Caco-2 (cell line): ENCODE results near the gene GGT5. TPM values are rescaled to one million over a fixed set of nuclear protein-coding genes. Genes with fewer than 3 reads are reported as not detected.
"Not testable (repeated sequence)": the region's sequence is repeated elsewhere in the genome, so short reads cannot be mapped to it uniquely, and the experiment has no call there.

Source experiments
- BruUV-seq: library from RNA; stranded (reverse); fragments of 400-500 nt; replicated peaks from 2 replicates; lab custom pipeline; 2021; lab: Mats Ljungman, UMichigan
- CTCF ChIA-PET: fragments of 300-600 bp; sonication (Branson Sonifier 250); formaldehyde crosslinking; loops from one replicate; lab custom pipeline; 2022; ENCODE audit warnings: antibody characterized with exemption; lab: Charles Lee
- POLR2A ChIA-PET: fragments of 300-600 bp; sonication (Branson Sonifier 250); formaldehyde crosslinking; loops from one replicate; lab custom pipeline; 2022; ENCODE audit warnings: antibody characterized with exemption; lab: Charles Lee
- DNase-seq, 2 experiments: peaks; one replicate each; pipeline versions ENCODE4 v3.0.0 to v3.0.0-alpha.2; 2020 to 2022
- H3K27me3 ChIP-seq: replicated peaks from 2 replicates; pipeline ENCODE4 v1.6.0; 2011; ENCODE audit warnings: low read length; ENCODE audit not compliant: control insufficient read depth, insufficient read depth
- H3K36me3 ChIP-seq: 2 replicates; pipeline ENCODE4 v1.5.1; 2011; ENCODE audit warnings: low read length; ENCODE audit not compliant: control insufficient read depth, insufficient read depth
- H3K4me1 ChIP-seq: fragments of 250-450 bp; sonication (Bioruptor Pico); 2 replicates; pipeline ENCODE4 v1.5.1; 2020; ENCODE audit warnings: mild to moderate bottlenecking
- H3K4me3 ChIP-seq: 2 replicates; pipeline ENCODE4 v1.5.1; 2011; ENCODE audit warnings: low read depth, mild to moderate bottlenecking, control low read depth, low read length
- H3K9me3 ChIP-seq: fragments of 250-450 bp; sonication (Bioruptor Pico); 2 replicates; pipeline ENCODE4 v1.5.1; 2020; ENCODE audit warnings: mild to moderate bottlenecking, moderate library complexity
- H3K27ac Mint-ChIP-seq: one replicate; pipeline ENCODE4 v1.8.0; 2022; ENCODE audit warnings: mixed read lengths; ENCODE audit not compliant: unreplicated experiment
- H3K27me3 Mint-ChIP-seq: one replicate; pipeline ENCODE4 v1.8.0; 2022; ENCODE audit warnings: mixed read lengths; ENCODE audit not compliant: insufficient read depth, unreplicated experiment
- H3K36me3 Mint-ChIP-seq: one replicate; pipeline ENCODE4 v1.8.0; 2022; ENCODE audit warnings: mild to moderate bottlenecking, mixed read lengths; ENCODE audit not compliant: insufficient read depth, unreplicated experiment
- H3K4me1 Mint-ChIP-seq: one replicate; pipeline ENCODE4 v1.8.0; 2022; ENCODE audit warnings: low read depth, mixed read lengths; ENCODE audit not compliant: unreplicated experiment
- H3K4me3 Mint-ChIP-seq: one replicate; pipeline ENCODE4 v1.8.0; 2022; ENCODE audit warnings: mild to moderate bottlenecking, moderate library complexity, mixed read lengths; ENCODE audit not compliant: unreplicated experiment
- H3K9me3 Mint-ChIP-seq: one replicate; pipeline ENCODE4 v1.8.0; 2022; ENCODE audit warnings: mixed read lengths; ENCODE audit not compliant: unreplicated experiment
- intact Hi-C: fragments of 100-400 bp; cut with micrococcal nuclease; formaldehyde crosslinking; loops from one replicate; pipeline ENCODE4 v1.10.0; 2022; ENCODE audit not compliant: unreplicated experiment
- total RNA-seq: library from RNA; stranded (reverse); gene quantifications from 2 replicates; pipeline ENCODE4 v1.2.3, GENCODE V29; 2022
- TF ChIP-seq, protein P1 (sequence below), 2 experiments: fragments of 200-600 bp in 1 of 2; IDR thresholded peaks; 1 replicate in 1 of 2; 2 replicates in 1 of 2; pipeline versions ENCODE4 v1.5.1 to v1.8.0; 2011 to 2022; ENCODE audit warnings: antibody characterized with exemption in 1 of 2, control low read depth in 1 of 2, inconsistent platforms in 1 of 2, low read depth in 1 of 2, low read length in 1 of 2, mild to moderate bottlenecking in 1 of 2, moderate library complexity in 1 of 2; ENCODE audit not compliant: insufficient read depth in 1 of 2, severe bottlenecking in 1 of 2, unreplicated experiment in 1 of 2

Gene GGT5
- total RNA-seq, 1 experiment from 2014 or later, result 0.66 TPM

DNA sequence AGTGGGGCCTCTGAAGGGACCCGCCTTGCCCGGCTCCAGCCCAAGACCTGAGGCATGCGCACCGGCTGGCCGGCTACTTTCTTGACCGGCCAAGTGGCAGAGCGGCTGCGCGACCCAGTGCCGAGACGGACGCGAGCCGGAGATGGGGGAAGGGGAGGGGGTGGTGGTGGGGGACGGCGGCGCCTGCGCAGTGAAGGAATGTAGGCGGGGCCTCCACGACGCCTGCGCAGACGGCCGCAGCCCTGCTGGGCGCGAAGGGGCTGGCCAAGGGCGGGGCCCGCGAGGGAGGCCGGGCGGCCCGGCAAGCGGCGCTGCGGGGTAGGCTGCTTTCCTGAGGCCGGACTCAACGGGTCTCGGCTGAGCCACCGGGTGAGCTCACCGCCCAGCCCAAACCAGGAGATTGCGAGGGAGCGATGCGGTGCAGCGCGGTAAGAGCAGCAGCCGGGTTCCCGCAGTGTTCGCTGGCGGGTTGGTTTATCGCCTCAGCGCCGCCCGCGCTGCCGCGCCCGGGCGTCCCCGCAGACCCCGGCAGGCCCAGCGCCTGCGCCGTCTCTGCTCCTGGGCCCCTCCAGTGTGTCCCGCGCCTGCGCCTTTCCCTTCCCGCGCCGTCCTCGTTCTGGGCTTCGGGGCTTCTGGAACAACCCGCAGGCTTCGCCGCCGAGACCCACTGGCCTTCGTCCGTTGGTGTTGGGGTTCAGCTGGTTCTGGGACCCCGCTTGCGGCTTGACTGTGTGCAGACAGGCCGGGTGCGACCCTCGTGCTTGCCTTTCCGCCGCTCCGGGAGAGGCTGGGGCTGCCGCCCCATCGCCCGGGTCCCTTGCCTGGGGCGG lies 25.9 kb upstream of the GGT5 start, which contains the start of gene SPECC1L:
Gene SPECC1L, plus strand, starts transcription at position 276 of the 830 bp plus-strand sequence. CDS start 31,401 bp downstream, outside the sequence.
- H3K4me1 ChIP-seq, result no peaks in the 10 kb centered on the region
- peak within 1 kb of the TSS; percentile 100 for H3K4me3 ChIP-seq
- peaks cover 9% of the 10 kb centered on the region for H3K36me3 Mint-ChIP-seq
- POLR2A ChIA-PET, result no interaction called here
- H3K27me3 ChIP-seq, result no peaks in the 10 kb centered on the region
- no peaks in the 10 kb centered on the region for H3K9me3 ChIP-seq
- TF ChIP-seq, protein P1, sequence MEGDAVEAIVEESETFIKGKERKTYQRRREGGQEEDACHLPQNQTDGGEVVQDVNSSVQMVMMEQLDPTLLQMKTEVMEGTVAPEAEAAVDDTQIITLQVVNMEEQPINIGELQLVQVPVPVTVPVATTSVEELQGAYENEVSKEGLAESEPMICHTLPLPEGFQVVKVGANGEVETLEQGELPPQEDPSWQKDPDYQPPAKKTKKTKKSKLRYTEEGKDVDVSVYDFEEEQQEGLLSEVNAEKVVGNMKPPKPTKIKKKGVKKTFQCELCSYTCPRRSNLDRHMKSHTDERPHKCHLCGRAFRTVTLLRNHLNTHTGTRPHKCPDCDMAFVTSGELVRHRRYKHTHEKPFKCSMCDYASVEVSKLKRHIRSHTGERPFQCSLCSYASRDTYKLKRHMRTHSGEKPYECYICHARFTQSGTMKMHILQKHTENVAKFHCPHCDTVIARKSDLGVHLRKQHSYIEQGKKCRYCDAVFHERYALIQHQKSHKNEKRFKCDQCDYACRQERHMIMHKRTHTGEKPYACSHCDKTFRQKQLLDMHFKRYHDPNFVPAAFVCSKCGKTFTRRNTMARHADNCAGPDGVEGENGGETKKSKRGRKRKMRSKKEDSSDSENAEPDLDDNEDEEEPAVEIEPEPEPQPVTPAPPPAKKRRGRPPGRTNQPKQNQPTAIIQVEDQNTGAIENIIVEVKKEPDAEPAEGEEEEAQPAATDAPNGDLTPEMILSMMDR (IDR thresholded peaks at IDR 0.05; ENCODE audit: insufficient read depth in 1 of 2, low read depth in 1 of 2, low read length in 1 of 2, severe bottlenecking in 1 of 2, unreplicated experiment in 1 of 2), result peak in 1 of 2 experiments; percentile 34
- no peaks in the 10 kb centered on the region for H3K36me3 ChIP-seq
- peak within 1 kb of the TSS; percentile 91 for H3K4me3 Mint-ChIP-seq
- H3K9me3 Mint-ChIP-seq, result no peaks in the 10 kb centered on the region
- CTCF ChIA-PET, result interaction anchor here (0.7 to 1.0 kb wide), 2 partner anchors 63 to 251 kb away, joined by 3 read pairs; no protein-coding TSS in a partner anchor
- BruUV-seq, result no TSS peak
- intact Hi-C loops, result no loop called here
- H3K4me1 Mint-ChIP-seq, result peaks cover 10% of the 10 kb centered on the region
- peak within 1 kb of the TSS; percentile 87 for H3K27ac Mint-ChIP-seq
- peak; percentile 93 to 96 for DNase-seq
- H3K27me3 Mint-ChIP-seq, result no peaks in the 10 kb centered on the region

DNA sequence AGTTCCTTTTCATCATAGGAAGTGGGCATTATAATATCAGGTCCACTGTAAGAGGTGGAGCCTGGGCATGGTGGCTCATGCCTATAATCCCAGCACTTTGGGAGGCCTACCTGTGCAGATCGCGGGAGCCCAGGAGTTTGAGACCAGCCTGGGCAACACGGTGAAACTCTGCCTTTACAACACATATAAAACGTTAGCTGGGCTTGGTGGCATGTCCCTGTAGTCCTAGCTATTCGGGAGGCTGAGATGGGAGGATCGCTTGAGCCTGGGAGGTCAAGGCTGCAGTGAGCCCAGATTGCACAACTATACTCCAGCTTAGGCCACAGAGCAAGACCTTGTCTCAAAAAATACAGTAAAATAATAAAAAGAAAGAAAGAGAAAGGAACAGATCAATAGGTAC lies 21.6 kb upstream of the GGT5 start:
- intact Hi-C loops, H3K36me3 ChIP-seq, H3K4me3 ChIP-seq, H3K9me3 ChIP-seq, H3K4me1 Mint-ChIP-seq, H3K27me3 Mint-ChIP-seq, CTCF ChIA-PET, POLR2A ChIA-PET, H3K9me3 Mint-ChIP-seq, H3K27ac Mint-ChIP-seq, H3K36me3 Mint-ChIP-seq, H3K4me1 ChIP-seq, BruUV-seq, DNase-seq, H3K27me3 ChIP-seq, H3K4me3 Mint-ChIP-seq: not testable (repeated sequence)

DNA sequence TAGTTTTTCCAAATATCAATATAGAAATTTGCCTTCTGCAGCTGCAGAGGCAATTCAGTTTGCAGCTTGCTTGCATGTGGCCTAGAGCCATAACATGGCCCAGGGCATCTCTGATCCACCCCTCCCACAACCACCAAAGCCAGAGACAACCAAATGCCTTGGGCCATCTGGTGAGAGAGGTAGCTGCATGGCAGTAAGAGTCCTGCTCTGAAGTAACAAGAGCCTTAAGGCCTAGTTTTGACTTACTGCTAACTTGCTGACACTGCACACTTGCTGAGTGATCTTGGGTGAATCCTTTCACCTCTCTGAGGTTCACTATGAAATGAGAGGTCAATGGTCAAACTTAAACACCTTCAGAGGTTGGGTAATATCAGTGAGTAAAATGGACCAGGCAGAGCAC lies 20.9 kb upstream of the GGT5 start:
- BruUV-seq, result no TSS peak
- CTCF ChIA-PET, result no interaction called here
- Mint-ChIP-seq H3K27ac (no peak overlapping the region), H3K4me1 (no peaks in the 10 kb centered on the region), H3K27me3 (no peaks in the 10 kb centered on the region), H3K36me3 (no peaks in the 10 kb centered on the region), H3K9me3 (no peaks in the 10 kb centered on the region), H3K4me3 (no peak overlapping the region)
- Histone ChIP-seq H3K4me3 (no peak overlapping the region), H3K9me3 (no peaks in the 10 kb centered on the region), H3K27me3 (no peaks in the 10 kb centered on the region), H3K4me1 (no peaks in the 10 kb centered on the region), H3K36me3 (no peaks in the 10 kb centered on the region)
- POLR2A ChIA-PET, result no interaction called here
- TF ChIP-seq, protein P1 (IDR thresholded peaks at IDR 0.05; ENCODE audit: insufficient read depth in 1 of 2, low read depth in 1 of 2, low read length in 1 of 2, severe bottlenecking in 1 of 2, unreplicated experiment in 1 of 2), result no peak
- intact Hi-C loops, result no loop called here
- DNase-seq, result no peak

DNA sequence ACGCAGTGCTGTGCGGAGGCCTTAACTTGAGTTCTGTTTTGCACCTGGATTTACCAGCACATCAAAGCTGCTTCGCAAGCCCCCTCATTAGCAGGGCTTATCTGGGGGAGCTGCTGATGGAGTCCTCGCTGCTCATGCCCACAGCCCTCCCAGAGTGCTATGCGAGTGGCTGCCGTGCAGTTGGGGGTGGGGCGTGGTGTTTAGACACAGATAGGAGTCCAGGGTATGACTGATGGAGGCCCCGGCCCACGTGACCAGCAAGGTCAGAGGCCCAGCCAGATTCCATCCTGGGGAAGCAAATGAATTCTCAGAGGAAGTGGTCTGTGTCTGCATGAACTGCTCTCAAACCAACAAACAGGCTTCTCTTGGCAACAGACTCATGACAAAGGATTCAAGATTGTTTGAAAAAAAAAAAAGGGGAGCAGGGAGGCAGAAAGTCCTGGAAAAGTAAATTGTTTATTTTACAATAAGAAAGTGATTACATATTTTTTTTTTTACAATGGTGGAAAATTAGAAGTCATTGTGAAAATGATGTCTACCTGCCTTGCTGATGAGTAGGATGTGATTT lies 19.5 kb upstream of the GGT5 start:
- H3K9me3 Mint-ChIP-seq, H3K4me1 Mint-ChIP-seq, H3K4me1 ChIP-seq, CTCF ChIA-PET, H3K27me3 Mint-ChIP-seq, H3K4me3 ChIP-seq, H3K4me3 Mint-ChIP-seq, H3K36me3 ChIP-seq, DNase-seq, POLR2A ChIA-PET, H3K9me3 ChIP-seq, H3K27me3 ChIP-seq, BruUV-seq, H3K27ac Mint-ChIP-seq, intact Hi-C loops, H3K36me3 Mint-ChIP-seq: not testable (repeated sequence)

DNA sequence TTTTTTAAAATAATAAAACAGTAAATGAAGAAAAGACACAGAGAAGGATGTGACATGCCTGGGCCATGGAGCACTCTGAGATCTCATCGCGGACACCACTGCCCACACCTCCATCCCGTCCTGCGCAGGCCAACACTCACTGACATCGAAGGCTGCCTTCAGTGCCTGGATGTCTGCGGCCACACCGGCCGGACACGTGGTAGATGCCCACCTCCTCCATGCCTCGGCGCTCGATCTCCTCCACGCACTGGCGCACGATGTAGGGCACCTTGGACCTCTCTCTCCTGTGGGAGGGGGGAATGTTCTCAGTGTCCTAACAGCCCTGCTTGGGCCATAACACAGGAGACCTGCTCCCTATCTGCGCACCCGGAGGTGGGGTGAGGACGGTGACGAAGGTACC lies 18.6 kb upstream of the GGT5 start:
- intact Hi-C loops, H3K27me3 Mint-ChIP-seq, H3K27ac Mint-ChIP-seq, H3K36me3 Mint-ChIP-seq, H3K4me3 ChIP-seq, H3K9me3 Mint-ChIP-seq, H3K36me3 ChIP-seq, H3K4me3 Mint-ChIP-seq, H3K9me3 ChIP-seq, BruUV-seq, DNase-seq, CTCF ChIA-PET, H3K27me3 ChIP-seq, POLR2A ChIA-PET, H3K4me1 ChIP-seq, H3K4me1 Mint-ChIP-seq: not testable (repeated sequence)
